WI38 (cell line): ENCODE data around the gene RIN1.
A peak's percentile ranks its signal among the peaks of the same experiment; 100 is the strongest.
"Not testable (repeated sequence)": the region's sequence is repeated elsewhere in the genome, so short reads cannot be mapped to it uniquely, and the experiment has no call there.

Experiments
- H3K4me3 ChIP-seq: 2 replicates; pipeline ENCODE4 v1.5.1; 2011; ENCODE audit warnings: low read depth, mild to moderate bottlenecking, control low read depth, low read length
- TF ChIP-seq, protein P1 (sequence below): IDR thresholded peaks from 2 replicates; pipeline ENCODE4 v1.5.1; 2012; ENCODE audit warnings: low read depth, mild to moderate bottlenecking, control low read depth, low read length

RIN1 gene

DNA sequence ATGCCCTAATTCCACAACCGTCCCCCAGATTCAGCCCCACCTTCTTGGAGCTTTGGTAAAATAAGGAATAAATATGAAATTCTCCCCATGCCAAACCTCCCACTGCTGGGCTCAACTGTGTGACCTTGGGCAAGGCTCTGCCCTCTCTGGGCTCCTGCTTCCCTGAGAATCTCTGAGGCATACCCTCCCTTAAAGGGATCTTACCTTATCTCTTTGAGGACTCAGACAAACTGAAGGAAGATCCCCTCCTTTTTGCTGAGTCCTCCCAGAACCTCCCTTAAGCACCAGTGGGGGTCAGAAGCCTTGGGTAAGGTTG is 22.1 kb downstream of the RIN1 start:
- peak overlapping the region; percentile 58 for H3K4me3 ChIP-seq
- TF ChIP-seq, protein P1, sequence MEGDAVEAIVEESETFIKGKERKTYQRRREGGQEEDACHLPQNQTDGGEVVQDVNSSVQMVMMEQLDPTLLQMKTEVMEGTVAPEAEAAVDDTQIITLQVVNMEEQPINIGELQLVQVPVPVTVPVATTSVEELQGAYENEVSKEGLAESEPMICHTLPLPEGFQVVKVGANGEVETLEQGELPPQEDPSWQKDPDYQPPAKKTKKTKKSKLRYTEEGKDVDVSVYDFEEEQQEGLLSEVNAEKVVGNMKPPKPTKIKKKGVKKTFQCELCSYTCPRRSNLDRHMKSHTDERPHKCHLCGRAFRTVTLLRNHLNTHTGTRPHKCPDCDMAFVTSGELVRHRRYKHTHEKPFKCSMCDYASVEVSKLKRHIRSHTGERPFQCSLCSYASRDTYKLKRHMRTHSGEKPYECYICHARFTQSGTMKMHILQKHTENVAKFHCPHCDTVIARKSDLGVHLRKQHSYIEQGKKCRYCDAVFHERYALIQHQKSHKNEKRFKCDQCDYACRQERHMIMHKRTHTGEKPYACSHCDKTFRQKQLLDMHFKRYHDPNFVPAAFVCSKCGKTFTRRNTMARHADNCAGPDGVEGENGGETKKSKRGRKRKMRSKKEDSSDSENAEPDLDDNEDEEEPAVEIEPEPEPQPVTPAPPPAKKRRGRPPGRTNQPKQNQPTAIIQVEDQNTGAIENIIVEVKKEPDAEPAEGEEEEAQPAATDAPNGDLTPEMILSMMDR = no peak

- TF ChIP-seq, protein P1 = peak; percentile 20
- H3K4me3 ChIP-seq = peak overlapping the region; percentile 58
These were observed 22.7 kb downstream of the RIN1 start for GRCh38 chr11:66313321-66314185.

DNA sequence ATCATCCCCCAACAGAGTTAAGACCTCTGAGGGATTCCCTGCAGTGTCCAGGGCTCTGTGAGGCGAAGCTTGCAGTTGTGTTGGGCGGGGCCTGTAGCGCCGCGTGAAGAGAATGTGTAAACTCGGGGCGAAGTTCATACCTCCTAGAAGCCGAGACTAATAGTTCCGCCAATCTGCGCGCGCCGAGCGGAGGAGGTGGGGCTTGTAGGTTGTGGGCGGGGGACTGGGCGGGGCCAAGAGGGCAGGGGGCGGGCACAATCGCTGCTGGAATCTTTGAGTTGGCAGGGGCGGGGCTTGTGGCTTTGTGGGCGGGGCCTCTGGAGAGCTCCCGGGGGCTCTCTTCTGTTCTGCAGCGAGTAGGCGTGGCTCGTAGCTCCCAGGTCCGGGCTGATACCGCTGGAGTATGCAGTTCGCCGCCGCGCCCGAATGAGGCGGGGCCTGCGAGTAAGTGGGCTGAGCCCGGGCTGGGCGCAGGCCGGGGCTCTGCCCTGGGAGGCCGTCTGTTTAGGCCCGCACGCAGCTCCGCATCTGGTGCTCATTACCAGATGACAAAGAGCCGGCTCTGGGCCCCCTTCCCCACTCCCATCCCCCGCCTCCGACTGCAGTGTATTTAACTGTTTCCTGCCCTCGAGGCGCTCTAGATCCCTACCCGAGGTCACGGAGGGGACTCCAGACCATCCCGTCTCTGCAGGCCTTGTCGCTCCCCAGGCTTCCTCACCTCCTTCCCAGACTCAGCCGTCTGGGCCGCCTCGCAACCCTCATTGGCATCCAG is 23.5 kb downstream of the RIN1 start:
- TF ChIP-seq, protein P1 = no peak
- H3K4me3 ChIP-seq = peak overlapping the region; percentile 66

DNA sequence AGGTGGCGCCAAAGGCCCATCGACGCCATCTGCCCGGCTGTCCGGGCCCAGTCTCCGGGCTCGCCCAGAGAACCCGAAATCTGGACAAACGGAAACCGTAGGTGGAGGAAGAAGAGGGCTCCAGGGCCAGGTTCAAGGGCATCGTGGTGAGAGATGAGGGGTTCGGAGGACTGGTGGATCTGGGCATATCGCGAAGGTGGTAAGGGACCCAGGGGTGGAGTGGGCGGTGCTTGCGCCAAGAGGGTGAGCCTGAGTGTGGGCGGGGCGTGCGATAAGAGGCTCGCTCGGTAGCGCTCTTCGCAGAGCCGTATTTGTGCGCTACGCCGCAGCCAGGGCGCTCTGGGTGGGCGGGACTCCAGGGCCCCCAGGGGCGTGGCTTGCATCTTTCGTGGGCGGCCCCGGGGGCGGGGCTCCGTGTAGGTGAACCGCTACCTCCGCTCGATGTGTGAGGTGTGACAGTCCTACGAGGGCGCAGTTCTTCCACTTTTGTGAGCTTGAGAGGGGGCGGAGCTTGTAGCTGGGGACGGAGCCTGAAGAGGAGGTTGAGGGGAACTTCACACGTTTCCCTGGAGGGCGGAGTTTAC is 24.2 kb downstream of the RIN1 start:
- peak overlapping the region; percentile 66 for H3K4me3 ChIP-seq
- TF ChIP-seq, protein P1 = no peak; the same call in 1 of the 2 replicates

DNA sequence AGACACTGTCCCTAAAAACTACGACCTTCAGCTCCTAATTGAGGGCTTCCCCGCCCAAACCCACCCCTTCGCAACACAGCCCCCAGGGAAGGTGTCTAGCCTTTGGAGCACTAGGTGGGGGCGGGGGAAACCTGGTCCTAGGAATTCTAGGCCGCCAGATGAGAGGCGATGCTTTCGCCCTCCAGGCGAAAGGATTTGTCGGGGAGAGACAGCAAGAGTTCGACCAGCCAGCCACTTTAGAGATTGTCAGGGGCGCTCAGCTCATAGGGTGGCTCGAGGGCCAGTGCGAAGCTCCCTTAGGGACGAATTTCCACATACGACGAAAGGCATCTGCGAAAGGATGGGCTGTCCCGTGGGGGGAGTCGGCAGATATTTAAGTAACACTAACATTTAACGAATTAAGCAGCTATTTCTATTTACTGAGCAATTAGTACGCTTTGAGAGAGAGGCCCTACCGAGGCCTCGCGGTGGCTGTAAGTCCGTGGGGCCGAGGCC is 24.7 kb downstream of the RIN1 start:
- TF ChIP-seq, protein P1 = peak; percentile 92; the same call in 1 of the 2 replicates

DNA sequence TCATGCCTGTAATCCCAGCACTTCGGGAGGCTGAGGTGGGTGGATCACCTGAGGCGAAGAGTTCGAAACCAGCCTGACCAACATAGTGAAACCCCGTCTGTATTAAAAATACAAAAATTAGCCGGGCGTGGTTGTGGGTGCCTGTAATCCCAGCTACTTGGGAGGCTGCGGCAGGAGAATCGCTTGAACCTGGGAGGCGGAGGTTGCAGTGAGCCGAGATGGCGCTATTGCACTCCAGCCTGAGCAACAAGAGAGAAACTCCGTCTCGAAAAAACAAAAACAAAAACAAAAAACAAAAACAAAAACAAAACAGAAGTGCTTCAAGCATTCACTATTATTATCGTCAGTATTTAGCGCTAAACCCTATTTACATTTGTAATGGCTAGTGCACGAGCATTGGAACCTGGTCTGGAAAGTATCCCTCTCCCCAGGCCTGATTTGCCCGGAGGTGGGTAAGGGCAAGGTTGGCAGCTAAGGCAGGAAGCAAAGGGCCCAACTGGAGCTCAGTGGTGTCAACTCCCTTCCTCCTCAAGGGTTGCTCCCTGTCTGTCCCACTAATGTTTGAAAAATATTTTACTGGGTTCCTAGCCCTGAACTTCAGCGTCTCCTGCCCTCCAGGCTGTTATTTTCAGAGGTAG is 25.3 kb downstream of the RIN1 start:
- not testable (repeated sequence) for H3K4me3 ChIP-seq

More for the DNA sequence above, 24.7 kb downstream of the RIN1 start:
- H3K4me3 ChIP-seq = peak overlapping the region; percentile 66

- H3K4me3 ChIP-seq = no peak overlapping the region
- TF ChIP-seq, protein P1 = no peak
These were observed 25.9 kb downstream of the RIN1 start for GRCh38 chr11:66310324-66310723.
